ENCODE measurements around the gene ZNF554.

DNA sequence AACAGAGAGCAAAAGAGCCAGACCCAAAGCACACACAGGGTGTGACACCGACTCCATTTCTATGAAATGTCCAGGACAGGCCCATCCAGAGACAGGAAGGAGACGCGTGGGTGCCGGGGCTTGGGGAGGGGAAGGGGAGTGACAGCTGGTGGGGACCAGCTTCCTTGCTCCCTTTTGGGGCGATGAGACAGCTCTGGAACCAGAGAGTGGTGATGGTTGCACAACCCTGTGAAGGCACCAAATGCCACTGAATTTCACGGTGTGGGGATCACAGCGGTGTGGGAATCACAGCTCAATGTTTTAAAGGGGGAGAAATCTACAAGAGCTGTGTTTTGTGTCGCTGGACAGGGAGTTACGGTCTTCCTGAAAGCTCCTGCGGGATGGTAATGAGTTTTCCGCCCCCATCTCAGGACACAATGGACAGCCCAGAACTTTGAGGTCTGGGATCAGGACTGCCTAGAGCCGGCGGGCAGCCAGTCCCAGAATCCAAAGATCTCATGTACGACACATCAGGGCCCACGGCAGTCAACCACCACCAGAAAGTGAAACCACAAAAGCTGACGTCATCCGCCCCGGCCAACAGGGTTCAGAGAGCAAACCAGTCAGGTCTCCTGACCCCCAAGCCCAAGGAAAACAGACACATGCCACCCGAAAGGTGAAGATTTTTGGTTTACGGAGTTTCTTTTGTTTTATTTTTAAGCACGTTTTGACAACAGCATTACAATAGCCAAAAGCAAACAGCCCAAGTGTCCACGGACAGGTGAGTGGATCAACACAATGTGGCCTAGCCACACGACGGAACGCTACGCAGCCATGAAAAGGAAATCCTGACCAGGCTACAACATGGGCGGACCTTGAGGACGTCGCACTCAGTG is 43.9 kb upstream of the ZNF554 start:
- TF ChIP-seq, protein P1, sequence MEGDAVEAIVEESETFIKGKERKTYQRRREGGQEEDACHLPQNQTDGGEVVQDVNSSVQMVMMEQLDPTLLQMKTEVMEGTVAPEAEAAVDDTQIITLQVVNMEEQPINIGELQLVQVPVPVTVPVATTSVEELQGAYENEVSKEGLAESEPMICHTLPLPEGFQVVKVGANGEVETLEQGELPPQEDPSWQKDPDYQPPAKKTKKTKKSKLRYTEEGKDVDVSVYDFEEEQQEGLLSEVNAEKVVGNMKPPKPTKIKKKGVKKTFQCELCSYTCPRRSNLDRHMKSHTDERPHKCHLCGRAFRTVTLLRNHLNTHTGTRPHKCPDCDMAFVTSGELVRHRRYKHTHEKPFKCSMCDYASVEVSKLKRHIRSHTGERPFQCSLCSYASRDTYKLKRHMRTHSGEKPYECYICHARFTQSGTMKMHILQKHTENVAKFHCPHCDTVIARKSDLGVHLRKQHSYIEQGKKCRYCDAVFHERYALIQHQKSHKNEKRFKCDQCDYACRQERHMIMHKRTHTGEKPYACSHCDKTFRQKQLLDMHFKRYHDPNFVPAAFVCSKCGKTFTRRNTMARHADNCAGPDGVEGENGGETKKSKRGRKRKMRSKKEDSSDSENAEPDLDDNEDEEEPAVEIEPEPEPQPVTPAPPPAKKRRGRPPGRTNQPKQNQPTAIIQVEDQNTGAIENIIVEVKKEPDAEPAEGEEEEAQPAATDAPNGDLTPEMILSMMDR (IDR thresholded peaks at IDR 0.05): no peak
- no peak for TF ChIP-seq YY1 (IDR thresholded peaks at IDR 0.05; ENCODE audit: low read depth)
- TF ChIP-seq RFX5 (IDR thresholded peaks at IDR 0.05; ENCODE audit: low read length): no peak
- TF ChIP-seq, protein P2, sequence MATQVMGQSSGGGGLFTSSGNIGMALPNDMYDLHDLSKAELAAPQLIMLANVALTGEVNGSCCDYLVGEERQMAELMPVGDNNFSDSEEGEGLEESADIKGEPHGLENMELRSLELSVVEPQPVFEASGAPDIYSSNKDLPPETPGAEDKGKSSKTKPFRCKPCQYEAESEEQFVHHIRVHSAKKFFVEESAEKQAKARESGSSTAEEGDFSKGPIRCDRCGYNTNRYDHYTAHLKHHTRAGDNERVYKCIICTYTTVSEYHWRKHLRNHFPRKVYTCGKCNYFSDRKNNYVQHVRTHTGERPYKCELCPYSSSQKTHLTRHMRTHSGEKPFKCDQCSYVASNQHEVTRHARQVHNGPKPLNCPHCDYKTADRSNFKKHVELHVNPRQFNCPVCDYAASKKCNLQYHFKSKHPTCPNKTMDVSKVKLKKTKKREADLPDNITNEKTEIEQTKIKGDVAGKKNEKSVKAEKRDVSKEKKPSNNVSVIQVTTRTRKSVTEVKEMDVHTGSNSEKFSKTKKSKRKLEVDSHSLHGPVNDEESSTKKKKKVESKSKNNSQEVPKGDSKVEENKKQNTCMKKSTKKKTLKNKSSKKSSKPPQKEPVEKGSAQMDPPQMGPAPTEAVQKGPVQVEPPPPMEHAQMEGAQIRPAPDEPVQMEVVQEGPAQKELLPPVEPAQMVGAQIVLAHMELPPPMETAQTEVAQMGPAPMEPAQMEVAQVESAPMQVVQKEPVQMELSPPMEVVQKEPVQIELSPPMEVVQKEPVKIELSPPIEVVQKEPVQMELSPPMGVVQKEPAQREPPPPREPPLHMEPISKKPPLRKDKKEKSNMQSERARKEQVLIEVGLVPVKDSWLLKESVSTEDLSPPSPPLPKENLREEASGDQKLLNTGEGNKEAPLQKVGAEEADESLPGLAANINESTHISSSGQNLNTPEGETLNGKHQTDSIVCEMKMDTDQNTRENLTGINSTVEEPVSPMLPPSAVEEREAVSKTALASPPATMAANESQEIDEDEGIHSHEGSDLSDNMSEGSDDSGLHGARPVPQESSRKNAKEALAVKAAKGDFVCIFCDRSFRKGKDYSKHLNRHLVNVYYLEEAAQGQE (IDR thresholded peaks at IDR 0.05; ENCODE audit: low read depth, low read length): no peak
- TF ChIP-seq TAF1 (IDR thresholded peaks at IDR 0.05; ENCODE audit: borderline replicate concordance, low read depth, low read length): no peak
- TF ChIP-seq POLR2AphosphoS5 (IDR thresholded peaks at IDR 0.05; ENCODE audit: low read depth, low read length): no peak
- TF ChIP-seq EZH2phosphoT487 (IDR thresholded peaks at IDR 0.05; ENCODE audit: borderline replicate concordance, low read depth): no peak
- no peak for TF ChIP-seq CHD2 (IDR thresholded peaks at IDR 0.05; ENCODE audit: low read length, partially characterized antibody)
- TF ChIP-seq, protein P3, sequence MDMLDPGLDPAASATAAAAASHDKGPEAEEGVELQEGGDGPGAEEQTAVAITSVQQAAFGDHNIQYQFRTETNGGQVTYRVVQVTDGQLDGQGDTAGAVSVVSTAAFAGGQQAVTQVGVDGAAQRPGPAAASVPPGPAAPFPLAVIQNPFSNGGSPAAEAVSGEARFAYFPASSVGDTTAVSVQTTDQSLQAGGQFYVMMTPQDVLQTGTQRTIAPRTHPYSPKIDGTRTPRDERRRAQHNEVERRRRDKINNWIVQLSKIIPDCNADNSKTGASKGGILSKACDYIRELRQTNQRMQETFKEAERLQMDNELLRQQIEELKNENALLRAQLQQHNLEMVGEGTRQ (IDR thresholded peaks at IDR 0.05; ENCODE audit: borderline replicate concordance, low read depth, low read length): no peak
